Ovary (tissue), 9 donors: Measurements from ENCODE around the gene ZNF440. TPM values are rescaled to one million over a fixed set of nuclear protein-coding genes. Genes with fewer than 3 reads are reported as not detected.

Experiments
- DNase-seq, 5 donors: peaks; one replicate each; pipeline ENCODE4 v3.0.0-alpha.2; 2019 to 2020
- H3K27ac ChIP-seq, 2 donors: fragments of 200-600 bp; one replicate each; pipeline versions ENCODE4 v1.5.1 to v1.8.0; 2019 to 2022
- H3K27me3 ChIP-seq: fragments of 200-600 bp; one replicate; pipeline ENCODE4 v1.8.0; 2022
- H3K36me3 ChIP-seq: fragments of 200-600 bp; sonication (generic); one replicate; pipeline ENCODE4 v1.5.1; 2019
- H3K4me1 ChIP-seq: one replicate; pipeline ENCODE4 v1.8.1; 2013; ENCODE audit warnings: mild to moderate bottlenecking, moderate library complexity; ENCODE audit not compliant: insufficient read depth
- H3K4me3 ChIP-seq: fragments of 200-600 bp; sonication (generic); one replicate; pipeline ENCODE4 v1.5.1; 2017
- H3K9me3 ChIP-seq, 2 donors: fragments of 200-600 bp in 1 of 2; sonication (generic) in 1 of 2; one replicate each; pipeline versions ENCODE4 v1.5.1 to v1.8.1; 2013 to 2019; ENCODE audit warnings: mild to moderate bottlenecking in 1 of 2, moderate library complexity in 1 of 2
- CTCF ChIP-seq, 3 donors: fragments of 450-650 bp in 2 of 3; fragments of 200-600 bp in 1 of 3; IDR thresholded peaks; one replicate each; pipeline versions ENCODE4 v1.5.1 to v1.8.0; 2016 to 2022; ENCODE audit warnings: antibody characterized with exemption in 3 of 3, mild to moderate bottlenecking in 1 of 3
- EP300 ChIP-seq: sonication (generic); formaldehyde crosslinking; IDR thresholded peaks from one replicate; pipeline ENCODE4 v1.6.1; 2017; ENCODE audit warnings: antibody characterized with exemption
- POLR2A ChIP-seq: fragments of 450-650 bp; IDR thresholded peaks from one replicate; pipeline ENCODE4 v1.6.1; 2017; ENCODE audit warnings: antibody characterized with exemption, mild to moderate bottlenecking, moderate library complexity
- WGBS, 3 donors: extraction: QIAGEN DNeasy Blood & Tissue Kit in 1 of 3; methylation state at CpG; one replicate each; pipeline versions ENCODE4 v1.1.5 to v1.1.7; 2013 to 2017; 5-methylcytosine and 5-hydroxymethylcytosine counted together
- intact Hi-C, 4 donors: fragments of 100-400 bp; cut with DNase I; formaldehyde crosslinking; loops; one replicate each; pipeline versions ENCODE4 v1.11.0 to v1.15.1; 2022 to 2023
- polyA plus RNA-seq, 2 donors: library from polyadenylated mRNA; stranded (reverse); fragments of 200-250 nt in 1 of 2; fragments of 350-450 nt in 1 of 2; fragmentation: Illumina TruSeq in 1 of 2; extraction: RNeasy Lipid Tissue Mini Kit (QIAGEN cat#74804) in 1 of 2; gene quantifications; one replicate each; pipeline ENCODE4 v1.2.3, GENCODE V29; 2013 to 2014
- total RNA-seq, 7 donors: library from RNA; depleted of rRNA in 2 of 7; stranded (reverse); fragments of >200 nt in 2 of 7; fragmentation: NEBNext Ultra II Directional in 3 of 7; extraction: Animal tissue kit (Norgen Biotek cat#: 25700) in 3 of 7; gene quantifications; one replicate each; pipeline versions ENCODE4 v1.1.0 to v1.2.4, GENCODE V29; 2016 to 2023
- donor health status: DM: no; HTN: no; CAD: no; lungs with moderate emphysema.
- donor health status: DM: no; HTN: no; CAD: no.
- donor health status: Bipolar disorder and iron deficiency.
- donor health status: DM: yes; HTN: yes; CAD: no.
- donor health status: DM: no; HTN: no; CAD: no.
- donor health status: DM: yes; HTN: yes; CAD: no.

ZNF440 gene
- total and polyA plus RNA-seq, 9 donors: 3.0 to 21.6 (median 11.7) TPM

GRCh38 chr19:11806354-11807098 is 7.5 kb upstream of the ZNF440 start:
- DNase-seq: no peak
- Histone ChIP-seq H3K27me3 (no peaks in the 10 kb centered on the region), H3K4me1 (no peaks in the 10 kb centered on the region), H3K9me3 (peaks cover 4 to 22% of the 10 kb centered on the region in 2 donors), H3K36me3 (no peaks in the 10 kb centered on the region), H3K27ac (no peak overlapping the region), H3K4me3 (no peak overlapping the region)
- intact Hi-C loops: no loop called here
- TF ChIP-seq POLR2A (no peak), CTCF (IDR thresholded peaks at IDR 0.05) (no peak), EP300 (no peak)
- 91 to 95% (median 95%) methylated on average over 11 of the region's 11 CpGs for WGBS, 3 donors

- 95 to 97% (median 96%) methylated on average over 2 of the region's 2 CpGs for WGBS, 3 donors
- no peaks in the 10 kb centered on the region for H3K27me3 ChIP-seq
Measured at GRCh38 chr19:11807099-11807380, 7.0 kb upstream of the ZNF440 start.

GRCh38 chr19:11813703-11814028 is 407 bp upstream of the ZNF440 start:
- peak in 1 of 5 donors; percentile 15 for DNase-seq
- peak overlapping the region in 1 of 2 donors; percentile 70 for H3K27ac ChIP-seq

More at GRCh38 chr19:11807099-11807380, 7.0 kb upstream of the ZNF440 start:
- DNase-seq: no peak
- Histone ChIP-seq H3K36me3 (no peaks in the 10 kb centered on the region), H3K9me3 (peaks cover 4 to 22% of the 10 kb centered on the region in 2 donors), H3K4me1 (no peaks in the 10 kb centered on the region), H3K27ac (no peak overlapping the region), H3K4me3 (no peak overlapping the region)
- intact Hi-C loops: no loop called here
- TF ChIP-seq CTCF (IDR thresholded peaks at IDR 0.05) (no peak), POLR2A (no peak), EP300 (no peak)

GRCh38 chr19:11814700-11815035 is 595 bp downstream of the ZNF440 start:
- TF ChIP-seq EP300 (no peak), CTCF (IDR thresholded peaks at IDR 0.05) (no peak), POLR2A (no peak)
- DNase-seq: no peak
- Histone ChIP-seq H3K27me3 (no peaks in the 10 kb centered on the region), H3K4me1 (no peaks in the 10 kb centered on the region), H3K27ac (peak overlapping the region in 1 of 2 donors; percentile 70), H3K36me3 (no peaks in the 10 kb centered on the region), H3K9me3 (no peaks in the 10 kb centered on the region), H3K4me3 (peak overlapping the region; percentile 62)
- 8 to 15% (median 9%) methylated on average over 13 of the region's 13 CpGs for WGBS, 3 donors
- intact Hi-C loops: loop anchor here in 1 of 4 donors (5.0 kb wide), 1 partner anchor 343 kb away; the partner anchor contains the start of gene ZNF625

More at GRCh38 chr19:11813703-11814028, 407 bp upstream of the ZNF440 start:
- H3K4me1 ChIP-seq: no peaks in the 10 kb centered on the region
- peak overlapping the region; percentile 62 for H3K4me3 ChIP-seq
- no peaks in the 10 kb centered on the region for H3K9me3 ChIP-seq
- no peaks in the 10 kb centered on the region for H3K27me3 ChIP-seq
- no peak for TF ChIP-seq POLR2A
- TF ChIP-seq EP300: no peak
- TF ChIP-seq CTCF (IDR thresholded peaks at IDR 0.05): no peak
- H3K36me3 ChIP-seq: no peaks in the 10 kb centered on the region
- intact Hi-C loops: loop anchor here in 1 of 4 donors (5.0 kb wide), 1 partner anchor 344 kb away; the partner anchor contains the start of gene ZNF625
- WGBS, 3 donors: 0 to 2% (median 1%) methylated on average over 6 of the region's 6 CpGs
